GM21526 (cell line): ENCODE results near the gene FGFR3.
A peak's percentile ranks its signal among the peaks of the same experiment; 100 is the strongest.

Experiments used
- ATAC-seq: cut with Tn5 transposase; IDR thresholded peaks from one replicate; pipeline ENCODE4 v1.9.1; 2021; ENCODE audit warnings: moderate library complexity; ENCODE audit not compliant: unreplicated experiment, low FRiP score

The FGFR3 gene

DNA sequence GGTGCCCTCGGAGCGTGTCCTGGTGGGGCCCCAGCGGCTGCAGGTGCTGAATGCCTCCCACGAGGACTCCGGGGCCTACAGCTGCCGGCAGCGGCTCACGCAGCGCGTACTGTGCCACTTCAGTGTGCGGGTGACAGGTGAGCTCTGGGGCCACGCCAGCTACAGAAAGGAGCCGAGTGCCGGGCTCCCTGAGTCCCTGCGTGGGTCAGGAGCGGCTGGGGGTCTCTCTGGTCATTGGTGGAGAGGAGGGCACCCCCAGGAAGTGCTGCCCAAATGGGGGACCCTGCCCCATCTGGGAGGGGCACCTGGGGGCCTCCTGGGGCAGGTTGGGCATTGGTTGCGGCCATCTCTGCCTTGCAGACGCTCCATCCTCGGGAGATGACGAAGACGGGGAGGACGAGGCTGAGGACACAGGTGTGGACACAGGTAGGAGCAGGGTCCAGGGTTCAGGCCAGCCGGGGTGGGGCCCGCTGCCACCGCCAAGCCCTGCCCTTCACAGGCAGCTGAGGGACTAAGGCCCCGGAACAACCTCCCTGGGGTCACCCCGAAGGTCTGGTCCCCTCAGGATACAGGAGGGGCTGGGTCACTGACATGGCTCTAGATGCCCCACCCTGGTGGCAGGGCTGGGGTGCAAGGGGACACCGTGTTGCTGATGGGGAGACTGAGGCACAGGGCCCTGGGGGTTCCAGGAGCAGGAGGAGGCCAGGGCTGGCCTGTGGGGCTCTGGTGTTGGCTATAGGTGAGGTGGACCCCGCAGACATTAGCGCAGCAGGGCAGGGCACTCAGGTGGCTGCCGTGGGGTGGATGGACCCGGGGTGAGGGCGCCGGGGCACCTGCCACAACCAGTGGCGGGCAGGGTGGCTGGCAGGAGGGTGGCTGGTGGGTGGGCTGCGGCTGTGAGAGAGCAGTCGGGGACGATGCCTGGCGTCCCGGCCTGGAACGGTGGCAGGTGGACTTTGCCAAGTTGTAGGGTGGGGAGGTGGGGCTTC, 6.6 kb downstream of the FGFR3 start:
- ATAC-seq = no peak

DNA sequence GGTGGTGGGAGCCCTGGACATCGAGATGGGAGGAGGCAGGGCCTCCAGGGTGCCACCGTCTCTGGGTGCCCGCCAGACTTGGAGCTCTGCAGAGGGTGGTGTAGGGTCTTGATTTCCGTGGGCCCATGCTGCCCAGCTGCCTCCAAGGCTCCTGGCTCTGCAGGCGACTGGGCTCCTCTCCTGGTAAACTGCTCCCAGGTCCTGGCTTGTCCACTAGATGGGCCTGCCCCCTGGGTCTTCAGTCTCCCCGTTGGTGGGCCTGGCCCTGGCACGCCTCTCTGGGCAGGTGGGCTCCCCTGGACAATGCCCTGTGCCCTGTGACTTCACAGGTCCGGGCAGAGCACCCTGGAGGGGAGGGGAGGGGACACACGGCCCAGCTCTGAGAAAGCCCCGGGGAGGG, 7.7 kb downstream of the FGFR3 start:
- no peak for ATAC-seq

GRCh38 chr4:1801286-1801958, 8.3 kb downstream of the FGFR3 start:
- ATAC-seq = no peak

DNA sequence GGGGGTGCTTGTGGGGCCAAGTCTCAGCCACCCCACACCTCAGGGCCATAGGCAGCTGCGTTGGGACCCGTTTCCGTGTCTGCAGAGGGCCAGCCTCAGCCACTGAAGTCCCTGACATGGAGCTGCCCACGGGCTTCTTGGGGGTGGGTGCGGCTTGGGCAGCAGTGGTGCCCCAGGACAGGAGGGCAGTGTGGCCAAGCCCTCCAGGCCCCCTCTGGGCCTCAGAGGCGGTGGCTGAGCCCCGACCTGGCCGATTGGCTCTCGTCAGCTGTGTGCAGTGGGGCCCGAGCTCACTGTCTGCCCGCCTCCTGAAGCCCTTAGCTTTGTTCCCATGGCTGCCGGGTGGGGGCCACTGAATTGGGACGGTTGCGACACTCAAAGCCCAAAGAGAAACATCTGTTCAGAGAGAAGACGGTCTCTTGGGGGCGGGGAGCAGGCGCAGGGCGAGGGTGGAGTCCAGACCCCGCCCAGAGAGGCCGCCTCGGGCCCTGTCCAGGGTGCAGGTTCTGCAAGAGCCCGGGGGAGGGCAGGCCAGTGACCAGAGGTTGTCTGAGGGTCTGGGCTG, 9.1 kb downstream of the FGFR3 start:
- no peak for ATAC-seq

- ATAC-seq = no peak
Measured at GRCh38 chr4:1802720-1803522, 9.8 kb downstream of the FGFR3 start.

DNA sequence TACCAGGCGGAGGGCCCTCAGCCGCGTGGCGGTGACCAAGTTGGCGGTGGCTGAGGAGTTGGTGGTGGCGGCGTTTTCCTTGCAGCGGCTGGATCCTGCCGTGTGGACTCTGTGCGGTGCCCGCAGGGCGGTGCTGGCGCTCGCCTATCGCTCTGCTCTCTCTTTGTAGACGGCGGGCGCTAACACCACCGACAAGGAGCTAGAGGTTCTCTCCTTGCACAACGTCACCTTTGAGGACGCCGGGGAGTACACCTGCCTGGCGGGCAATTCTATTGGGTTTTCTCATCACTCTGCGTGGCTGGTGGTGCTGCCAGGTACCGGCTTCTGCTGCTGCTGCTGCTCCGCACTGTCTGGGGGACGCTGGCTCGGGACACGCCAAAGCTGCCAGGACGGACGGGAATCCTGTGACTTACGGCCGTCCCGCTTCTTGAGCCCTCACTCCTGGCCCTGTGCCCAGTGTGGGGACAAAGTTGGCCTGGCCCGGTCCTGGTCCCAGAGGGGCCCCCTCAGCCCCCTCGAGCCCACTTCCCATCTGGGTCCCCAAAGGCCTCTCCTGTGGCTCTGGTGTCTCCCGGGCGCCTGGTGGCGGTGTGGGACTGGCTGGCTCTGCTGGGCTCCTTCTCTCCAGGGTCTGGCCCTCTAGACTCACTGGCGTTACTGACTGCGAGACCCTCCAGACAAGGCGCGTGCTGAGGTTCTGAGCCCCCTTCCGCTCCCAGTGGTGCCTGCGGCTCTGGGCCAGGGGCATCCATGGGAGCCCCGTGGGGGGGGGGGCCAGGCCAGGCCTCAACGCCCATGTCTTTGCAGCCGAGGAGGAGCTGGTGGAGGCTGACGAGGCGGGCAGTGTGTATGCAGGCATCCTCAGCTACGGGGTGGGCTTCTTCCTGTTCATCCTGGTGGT, 10.7 kb downstream of the FGFR3 start:
- no peak for ATAC-seq

- ATAC-seq = no peak
Measured at GRCh38 chr4:1804638-1805492, 11.8 kb downstream of the FGFR3 start.

GRCh38 chr4:1805493-1806222, 12.6 kb downstream of the FGFR3 start:
- no peak for ATAC-seq

DNA sequence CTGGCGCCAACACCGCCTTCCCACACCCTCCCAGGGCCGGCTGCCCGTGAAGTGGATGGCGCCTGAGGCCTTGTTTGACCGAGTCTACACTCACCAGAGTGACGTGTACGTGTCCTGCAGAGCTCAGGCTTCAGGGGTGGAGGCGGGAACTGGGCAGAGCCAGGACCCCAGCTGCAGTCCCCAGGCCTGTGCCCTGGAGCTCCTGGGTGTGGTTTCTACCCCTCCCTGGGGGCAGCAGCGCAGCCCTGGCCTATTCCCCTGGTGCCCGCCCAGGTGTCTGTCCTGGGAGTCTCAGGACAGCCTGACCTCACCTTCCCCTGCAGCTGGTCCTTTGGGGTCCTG, 13.1 kb downstream of the FGFR3 start:
- ATAC-seq = no peak

- ATAC-seq = no peak
Measured at GRCh38 chr4:1806596-1807331, 13.7 kb downstream of the FGFR3 start.

DNA sequence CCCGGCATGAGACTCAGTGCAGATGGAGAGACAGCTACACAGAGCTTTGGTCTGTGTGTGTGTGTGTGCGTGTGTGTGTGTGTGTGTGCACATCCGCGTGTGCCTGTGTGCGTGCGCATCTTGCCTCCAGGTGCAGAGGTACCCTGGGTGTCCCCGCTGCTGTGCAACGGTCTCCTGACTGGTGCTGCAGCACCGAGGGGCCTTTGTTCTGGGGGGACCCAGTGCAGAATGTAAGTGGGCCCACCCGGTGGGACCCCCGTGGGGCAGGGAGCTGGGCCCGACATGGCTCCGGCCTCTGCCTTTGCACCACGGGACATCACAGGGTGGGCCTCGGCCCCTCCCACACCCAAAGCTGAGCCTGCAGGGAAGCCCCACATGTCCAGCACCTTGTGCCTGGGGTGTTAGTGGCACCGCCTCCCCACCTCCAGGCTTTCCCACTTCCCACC, 14.3 kb downstream of the FGFR3 start:
- ATAC-seq = no peak

DNA sequence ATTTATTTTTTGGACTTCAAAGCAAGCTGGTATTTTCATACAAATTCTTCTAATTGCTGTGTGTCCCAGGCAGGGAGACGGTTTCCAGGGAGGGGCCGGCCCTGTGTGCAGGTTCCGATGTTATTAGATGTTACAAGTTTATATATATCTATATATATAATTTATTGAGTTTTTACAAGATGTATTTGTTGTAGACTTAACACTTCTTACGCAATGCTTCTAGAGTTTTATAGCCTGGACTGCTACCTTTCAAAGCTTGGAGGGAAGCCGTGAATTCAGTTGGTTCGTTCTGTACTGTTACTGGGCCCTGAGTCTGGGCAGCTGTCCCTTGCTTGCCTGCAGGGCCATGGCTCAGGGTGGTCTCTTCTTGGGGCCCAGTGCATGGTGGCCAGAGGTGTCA, 15.3 kb downstream of the FGFR3 start:
- no peak for ATAC-seq

GRCh38 chr4:1808851-1809753, 16.0 kb downstream of the FGFR3 start:
- ATAC-seq = no peak

DNA sequence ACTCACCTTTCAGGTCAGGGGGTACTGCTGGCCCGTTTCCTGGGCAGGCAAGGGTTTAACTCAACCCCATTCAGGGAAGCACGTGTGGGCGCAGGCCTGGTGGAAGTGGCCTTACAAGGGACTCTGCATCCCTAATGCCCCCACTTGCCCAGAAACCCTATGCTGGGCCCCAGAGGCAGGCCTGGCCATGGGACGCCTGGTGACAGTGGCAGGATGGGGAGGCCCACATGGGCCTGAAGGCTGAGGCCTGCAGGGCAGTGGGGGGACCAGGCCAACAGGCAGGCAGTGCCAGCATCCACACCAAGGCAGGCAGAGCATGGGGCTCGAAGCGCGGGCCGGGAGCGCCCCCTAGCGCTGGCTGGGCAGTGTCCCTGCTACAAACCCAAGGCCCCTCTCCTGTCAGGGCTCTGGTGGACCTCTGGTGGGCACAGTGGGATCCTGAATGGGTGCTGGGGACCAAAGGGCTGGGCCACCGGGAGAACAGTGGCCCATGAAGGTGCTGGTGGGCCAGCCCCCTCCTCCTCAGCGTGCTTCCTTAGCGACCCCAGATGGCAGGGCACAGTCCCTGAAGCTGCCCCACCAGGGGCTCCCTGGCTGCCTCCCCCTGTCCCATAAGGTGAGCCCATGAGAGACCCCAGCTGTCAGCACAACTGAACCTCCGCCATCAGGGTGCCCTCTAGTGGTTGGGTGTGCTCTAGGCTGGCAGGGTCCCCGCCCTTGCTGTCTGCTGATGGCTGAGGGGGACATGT, 16.8 kb downstream of the FGFR3 start:
- ATAC-seq = peak; percentile 53

DNA sequence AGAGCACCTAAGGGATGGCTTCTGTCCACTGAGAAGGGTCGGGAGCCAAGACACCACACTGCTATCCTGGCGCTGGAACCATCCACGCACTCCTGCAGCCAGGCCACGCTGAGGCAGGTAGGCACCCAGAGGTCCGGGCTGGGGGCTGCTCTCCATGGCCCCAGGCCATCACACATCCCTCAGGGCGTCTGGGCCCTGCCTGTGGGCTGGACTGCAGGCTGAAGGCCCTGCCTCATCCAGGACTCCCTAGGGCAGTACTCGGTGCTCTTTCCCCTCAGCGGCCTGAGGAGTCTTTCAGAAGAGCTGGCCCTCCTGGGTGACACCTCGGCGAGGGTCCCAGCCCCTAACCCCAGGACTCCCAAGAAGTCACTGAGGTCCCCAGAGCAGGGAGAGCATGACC, 17.7 kb downstream of the FGFR3 start:
- no peak for ATAC-seq

- ATAC-seq = no peak
Measured at GRCh38 chr4:1812720-1813119, 19.6 kb downstream of the FGFR3 start.
